A673 (cell line): Measurements from ENCODE around the gene DENND1A. TPM values are rescaled to one million over a fixed set of nuclear protein-coding genes. Genes with fewer than 3 reads are reported as not detected.

Experiments used
- BruUV-seq: library from RNA; stranded (reverse); fragments of 400-500 nt; replicated peaks from 2 replicates; lab custom pipeline; 2021; lab: Mats Ljungman, UMichigan
- CTCF ChIA-PET: fragments of 300-600 bp; sonication (Branson Sonifier 250); formaldehyde crosslinking; loops from one replicate; lab custom pipeline; 2022; ENCODE audit warnings: antibody characterized with exemption; lab: Charles Lee
- POLR2A ChIA-PET: fragments of 300-600 bp; sonication (Branson Sonifier 250); formaldehyde crosslinking; loops from one replicate; lab custom pipeline; 2022; ENCODE audit warnings: antibody characterized with exemption; ENCODE audit not compliant: low non-redundant PET; lab: Charles Lee
- DNase-seq: peaks from one replicate; pipeline ENCODE4 v3.0.0-alpha.2; 2015; ENCODE audit warnings: low spot score
- H3K27ac ChIP-seq: fragments of 200-600 bp; sonication (generic); 2 replicates; pipeline ENCODE4 v1.5.1; 2016; ENCODE audit warnings: mixed run types, low read depth, mild to moderate bottlenecking, mixed read lengths, antibody characterized with exemption, low read length; ENCODE audit not compliant: poor library complexity, severe bottlenecking
- H3K27me3 ChIP-seq: fragments of 200-600 bp; sonication (generic); replicated peaks from 2 replicates; pipeline ENCODE4 v1.6.1; 2017; ENCODE audit warnings: mixed run types, low read depth, mild to moderate bottlenecking, mixed read lengths, antibody characterized with exemption, low read length; ENCODE audit not compliant: insufficient read depth, poor library complexity
- H3K36me3 ChIP-seq: fragments of 200-600 bp; sonication (generic); 2 replicates; pipeline ENCODE4 v1.6.1; 2016; ENCODE audit warnings: mixed run types, mild to moderate bottlenecking, mixed read lengths, antibody characterized with exemption, low read length; ENCODE audit not compliant: insufficient read depth, poor library complexity, severe bottlenecking
- H3K4me1 ChIP-seq: fragments of 200-600 bp; sonication (generic); 2 replicates; pipeline ENCODE4 v1.6.1; 2017; ENCODE audit warnings: mixed run types, mild to moderate bottlenecking, mixed read lengths, antibody characterized with exemption, low read length; ENCODE audit not compliant: insufficient read depth, poor library complexity, severe bottlenecking
- H3K4me3 ChIP-seq: fragments of 200-600 bp; sonication (generic); 2 replicates; pipeline ENCODE4 v1.5.1; 2016; ENCODE audit warnings: low read depth, mixed run types, mild to moderate bottlenecking, mixed read lengths, low read length; ENCODE audit not compliant: poor library complexity, severe bottlenecking
- H3K9me3 ChIP-seq: fragments of 200-600 bp; sonication (generic); 2 replicates; pipeline ENCODE4 v1.6.1; 2016; ENCODE audit warnings: mixed run types, low read depth, mild to moderate bottlenecking, mixed read lengths, antibody characterized with exemption, low read length; ENCODE audit not compliant: poor library complexity, severe bottlenecking
- CTCF ChIP-seq: fragments of 300-800, 200-600 bp; sonication (generic); conservative IDR thresholded peaks from 2 replicates; pipeline ENCODE4 v1.5.1; 2017; ENCODE audit warnings: low read depth, mild to moderate bottlenecking, antibody characterized with exemption, low read length, moderate library complexity, mixed read lengths
- EZH2 ChIP-seq: fragments of 200-600 bp; sonication (generic); IDR thresholded peaks from 2 replicates; pipeline ENCODE4 v1.6.1; 2017; ENCODE audit warnings: borderline replicate concordance, low read depth, mild to moderate bottlenecking, mixed read lengths, antibody characterized with exemption, low read length; ENCODE audit not compliant: poor library complexity, severe bottlenecking
- intact Hi-C: fragments of 100-400 bp; cut with micrococcal nuclease; formaldehyde crosslinking; loops from one replicate; pipeline ENCODE4 v1.10.0; 2022; ENCODE audit not compliant: unreplicated experiment
- total RNA-seq: library from RNA; stranded (reverse); gene quantifications from 2 replicates; pipeline ENCODE4 v1.2.3, GENCODE V29; 2021

The DENND1A gene
- total RNA-seq, 1 experiment from 2014 or later, result 12.0 TPM

GRCh38 chr9:123871781-123872180 lies 58.1 kb downstream of the DENND1A start:
- Histone ChIP-seq H3K27me3 (peaks cover 34% of the 10 kb centered on the region), H3K4me3 (no peak overlapping the region), H3K9me3 (no peaks in the 10 kb centered on the region), H3K36me3 (no peaks in the 10 kb centered on the region), H3K27ac (no peak overlapping the region), H3K4me1 (no peaks in the 10 kb centered on the region)
- POLR2A ChIA-PET, result no interaction called here
- no peak for DNase-seq
- intact Hi-C loops, result no loop called here
- no TSS peak for BruUV-seq
- CTCF ChIA-PET, result no interaction called here
- TF ChIP-seq CTCF, result no peak
- TF ChIP-seq EZH2, result no peak

GRCh38 chr9:123868002-123868401 lies 61.9 kb downstream of the DENND1A start:
- H3K4me3 ChIP-seq, result no peak overlapping the region
- no peaks in the 10 kb centered on the region for H3K36me3 ChIP-seq
- peaks cover 61% of the 10 kb centered on the region for H3K27me3 ChIP-seq
- H3K27ac ChIP-seq, result no peak overlapping the region
- no peaks in the 10 kb centered on the region for H3K9me3 ChIP-seq
- intact Hi-C loops, result loop anchor here (10.0 kb wide), 1 partner anchor 137 kb away; no protein-coding TSS in a partner anchor
- BruUV-seq, result no TSS peak
- CTCF ChIA-PET, result no interaction called here
- no peak for DNase-seq
- H3K4me1 ChIP-seq, result peaks cover 17% of the 10 kb centered on the region
- POLR2A ChIA-PET, result no interaction called here
- TF ChIP-seq EZH2 (no peak), CTCF (no peak)

- H3K27ac ChIP-seq, result no peak overlapping the region
- peaks cover 24% of the 10 kb centered on the region for H3K4me1 ChIP-seq
- POLR2A ChIA-PET, result no interaction called here
- no peak overlapping the region for H3K4me3 ChIP-seq
- BruUV-seq, result no TSS peak
- H3K9me3 ChIP-seq, result no peaks in the 10 kb centered on the region
- H3K27me3 ChIP-seq, result peaks cover 67% of the 10 kb centered on the region
- DNase-seq, result no peak
- CTCF ChIA-PET, result no interaction called here
- intact Hi-C loops, result loop anchor here (10.0 kb wide), 1 partner anchor 138 kb away; no protein-coding TSS in a partner anchor
- TF ChIP-seq EZH2, result no peak
- no peak for TF ChIP-seq CTCF
- no peaks in the 10 kb centered on the region for H3K36me3 ChIP-seq
Measured at GRCh38 chr9:123867034-123867433, 62.9 kb downstream of the DENND1A start.
